GM19193 (cell line): ENCODE data around the gene ZNF799.

ENCODE experiments used
- POLR2A ChIP-seq: IDR thresholded peaks from 4 replicates; pipeline ENCODE4 v1.6.1; 2011; ENCODE audit not compliant: insufficient read depth, insufficient read length; ENCODE audit errors: extremely low read depth

Gene ZNF799

DNA sequence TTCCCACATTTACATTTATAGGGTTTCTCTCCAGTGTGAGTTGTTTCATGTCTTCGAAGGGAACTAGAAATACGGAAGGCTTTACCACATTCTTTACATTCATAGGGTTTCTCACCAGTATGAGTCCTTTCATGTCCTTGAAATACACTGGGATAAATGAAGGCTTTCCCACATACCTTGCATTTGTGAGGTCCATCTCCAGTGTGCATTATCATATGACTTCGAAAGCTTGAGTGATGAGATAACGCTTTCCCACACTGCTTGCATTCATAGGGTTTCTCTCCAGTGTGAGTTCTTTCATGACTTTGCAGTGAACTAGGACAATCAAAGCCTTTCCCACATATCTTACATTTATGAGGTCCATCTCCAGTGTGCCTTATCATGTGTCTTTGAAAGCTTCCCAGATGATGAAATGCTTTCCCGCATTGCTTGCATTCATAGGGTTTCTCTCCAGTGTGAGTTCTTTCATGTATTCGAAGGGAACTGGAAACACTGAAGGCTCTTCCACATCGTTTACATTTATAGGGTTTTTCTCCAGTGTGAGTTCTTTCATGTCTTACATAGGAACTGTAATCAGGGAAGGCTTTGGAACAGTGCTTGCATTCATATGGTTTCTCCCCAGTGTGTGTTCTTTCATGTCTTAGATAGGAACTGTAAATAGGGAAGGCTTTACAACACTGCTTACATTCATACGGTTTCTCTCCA is 50.7 kb downstream of the ZNF799 start:
- TF ChIP-seq POLR2A, result no peak

DNA sequence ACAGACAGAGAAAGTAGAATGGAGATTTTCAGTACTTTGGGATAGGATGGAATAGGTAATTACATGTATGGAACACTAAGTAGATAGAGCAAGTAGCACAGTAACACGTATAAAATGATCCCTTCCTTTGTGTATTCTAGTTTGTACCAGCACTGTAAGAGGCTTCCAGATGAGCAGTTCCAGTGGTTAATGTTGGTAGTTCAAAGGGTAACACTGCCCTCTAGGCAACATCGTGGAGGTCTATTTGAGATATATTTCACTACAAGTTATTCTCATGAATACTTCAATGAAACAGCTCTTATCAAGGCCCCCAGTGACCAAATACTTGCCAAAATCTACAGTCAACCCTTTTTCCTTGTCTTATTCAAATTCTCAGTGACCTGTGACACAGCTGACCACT is 54.2 kb downstream of the ZNF799 start:
- TF ChIP-seq POLR2A, result no peak

DNA sequence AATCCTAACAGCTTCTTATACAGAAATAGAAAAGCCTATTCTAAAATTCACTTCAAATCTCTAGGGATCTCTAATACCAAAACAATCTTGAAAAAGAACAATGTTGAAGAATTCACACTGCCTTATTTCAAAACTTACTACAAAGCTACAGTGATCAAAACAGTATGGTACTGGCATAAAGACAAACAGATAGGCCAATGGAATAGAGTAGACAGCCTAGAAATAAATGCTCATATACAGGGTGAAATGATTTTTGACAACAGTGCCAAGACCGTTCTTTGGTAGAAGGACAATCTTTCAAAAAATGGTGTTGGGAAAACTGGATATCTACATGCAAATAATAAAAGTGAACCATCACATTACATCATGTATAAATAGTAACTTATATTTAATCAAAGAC is 55.9 kb downstream of the ZNF799 start:
- no peak for TF ChIP-seq POLR2A
